HG02759 (cell line): ENCODE data around the gene PCDHA8.
"Not testable (repeated sequence)": the region's sequence is repeated elsewhere in the genome, so short reads cannot be mapped to it uniquely, and the experiment has no call there.

Experiments
- ATAC-seq: cut with Tn5 transposase; IDR thresholded peaks from one replicate; pipeline ENCODE4 v1.9.1; 2021; ENCODE audit warnings: mild to moderate bottlenecking, moderate library complexity; ENCODE audit not compliant: unreplicated experiment

PCDHA8 gene

GRCh38 chr5:140869555-140869886 lies 28.5 kb downstream of the PCDHA8 start:
- ATAC-seq, result no peak

DNA sequence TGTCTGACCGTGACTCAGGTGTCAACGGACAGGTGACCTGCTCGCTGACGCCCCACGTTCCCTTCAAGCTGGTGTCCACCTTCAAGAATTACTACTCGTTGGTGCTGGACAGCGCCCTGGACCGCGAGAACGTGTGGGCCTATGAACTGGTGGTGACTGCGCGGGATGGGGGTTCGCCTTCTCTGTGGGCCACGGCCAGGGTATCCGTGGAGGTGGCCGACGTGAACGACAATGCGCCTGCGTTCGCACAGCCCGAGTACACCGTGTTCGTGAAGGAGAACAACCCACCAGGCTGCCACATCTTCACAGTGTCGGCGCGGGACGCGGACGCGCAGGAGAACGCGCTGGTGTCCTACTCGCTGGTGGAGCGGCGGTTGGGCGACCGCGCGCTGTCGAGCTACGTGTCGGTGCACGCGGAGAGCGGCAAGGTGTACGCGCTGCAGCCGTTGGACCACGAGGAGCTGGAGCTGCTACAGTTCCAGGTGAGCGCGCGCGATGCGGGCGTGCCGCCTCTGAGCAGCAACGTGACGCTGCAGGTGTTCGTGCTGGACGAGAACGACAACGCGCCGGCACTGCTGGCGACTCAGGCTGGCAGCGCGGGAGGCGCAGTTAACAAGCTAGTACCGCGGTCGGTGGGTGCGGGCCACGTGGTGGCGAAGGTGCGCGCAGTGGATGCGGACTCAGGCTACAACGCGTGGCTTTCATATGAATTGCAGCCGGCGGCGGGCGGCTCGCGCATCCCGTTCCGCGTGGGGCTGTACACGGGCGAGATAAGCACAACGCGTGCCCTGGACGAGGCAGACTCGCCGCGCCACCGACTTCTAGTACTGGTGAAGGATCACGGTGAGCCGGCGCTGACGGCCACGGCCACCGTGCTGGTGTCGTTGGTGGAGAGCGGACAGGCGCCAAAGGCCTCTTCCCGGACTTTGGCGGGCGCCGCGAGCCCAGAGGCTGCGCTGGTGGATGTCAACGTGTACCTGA lies 29.5 kb downstream of the PCDHA8 start:
- no peak for ATAC-seq

GRCh38 chr5:140875085-140876065 lies 34.4 kb downstream of the PCDHA8 start, which contains the start of gene PCDHA12:
Gene PCDHA12, plus strand, starts transcription at chr5:140875308. Its CDS starts 165 bp downstream, at chr5:140875473.
- no peak for ATAC-seq

DNA sequence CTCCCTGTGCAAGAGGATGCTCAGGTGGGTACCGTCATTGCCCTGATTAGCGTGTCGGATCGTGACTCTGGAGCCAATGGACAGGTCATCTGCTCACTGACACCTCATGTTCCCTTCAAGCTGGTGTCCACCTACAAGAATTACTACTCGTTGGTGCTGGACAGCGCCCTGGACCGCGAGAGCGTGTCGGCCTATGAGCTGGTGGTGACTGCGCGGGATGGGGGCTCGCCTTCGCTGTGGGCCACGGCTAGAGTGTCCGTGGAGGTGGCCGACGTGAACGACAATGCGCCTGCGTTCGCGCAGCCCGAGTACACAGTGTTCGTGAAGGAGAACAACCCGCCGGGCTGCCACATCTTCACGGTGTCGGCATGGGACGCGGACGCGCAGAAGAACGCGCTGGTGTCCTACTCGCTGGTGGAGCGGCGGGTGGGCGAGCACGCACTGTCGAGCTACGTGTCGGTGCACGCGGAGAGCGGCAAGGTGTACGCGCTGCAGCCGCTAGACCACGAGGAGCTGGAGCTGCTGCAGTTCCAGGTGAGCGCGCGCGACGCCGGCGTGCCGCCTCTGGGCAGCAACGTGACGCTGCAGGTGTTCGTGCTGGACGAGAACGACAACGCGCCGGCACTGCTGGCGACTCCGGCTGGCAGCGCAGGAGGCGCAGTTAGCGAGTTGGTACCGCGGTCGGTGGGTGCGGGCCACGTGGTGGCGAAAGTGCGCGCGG lies 35.7 kb downstream of the PCDHA8 start:
- ATAC-seq, result not testable (repeated sequence)

DNA sequence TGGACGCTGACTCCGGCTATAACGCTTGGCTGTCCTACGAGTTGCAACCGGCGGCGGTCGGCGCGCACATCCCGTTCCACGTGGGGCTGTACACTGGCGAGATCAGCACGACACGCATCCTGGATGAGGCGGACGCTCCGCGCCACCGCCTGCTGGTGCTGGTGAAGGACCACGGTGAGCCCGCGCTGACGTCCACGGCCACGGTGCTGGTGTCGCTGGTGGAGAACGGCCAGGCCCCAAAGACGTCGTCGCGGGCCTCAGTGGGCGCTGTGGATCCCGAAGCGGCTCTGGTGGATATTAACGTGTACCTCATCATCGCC lies 36.2 kb downstream of the PCDHA8 start:
- no peak for ATAC-seq

DNA sequence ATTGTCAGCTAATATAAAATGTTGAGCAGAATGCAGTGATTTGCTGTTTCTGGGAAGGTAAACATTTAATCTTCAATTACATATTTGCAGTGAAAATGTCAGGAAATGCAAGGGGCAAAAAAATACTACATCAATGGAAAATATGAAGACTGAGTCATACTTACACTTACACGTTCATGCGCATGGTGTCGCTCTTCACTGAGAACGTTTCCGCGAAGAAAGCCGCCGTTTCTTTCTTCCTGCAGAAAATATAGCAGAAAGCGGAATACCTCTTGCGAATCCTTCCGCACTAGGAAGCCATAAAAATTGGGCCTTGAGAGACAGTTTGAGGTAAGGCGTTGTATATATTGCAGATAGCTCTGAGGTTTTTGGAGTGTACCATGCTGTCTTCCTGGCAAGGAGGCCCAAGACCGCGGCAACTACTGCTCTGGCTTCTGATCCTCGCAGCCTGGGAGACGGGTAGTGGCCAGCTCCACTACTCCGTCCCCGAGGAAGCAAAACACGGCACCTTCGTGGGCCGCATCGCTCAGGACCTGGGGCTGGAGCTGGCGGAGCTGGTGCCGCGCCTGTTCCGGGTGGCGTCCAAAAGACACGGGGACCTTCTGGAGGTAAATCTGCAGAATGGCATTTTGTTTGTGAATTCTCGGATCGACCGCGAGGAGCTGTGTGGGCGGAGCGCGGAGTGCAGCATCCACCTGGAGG lies 41.1 kb downstream of the PCDHA8 start, which contains the start of gene PCDHA13:
Gene PCDHA13, plus strand, starts transcription at position 236 of the 702 bp plus-strand sequence. Its CDS starts 145 bp downstream, at position 381.
- no peak for ATAC-seq

DNA sequence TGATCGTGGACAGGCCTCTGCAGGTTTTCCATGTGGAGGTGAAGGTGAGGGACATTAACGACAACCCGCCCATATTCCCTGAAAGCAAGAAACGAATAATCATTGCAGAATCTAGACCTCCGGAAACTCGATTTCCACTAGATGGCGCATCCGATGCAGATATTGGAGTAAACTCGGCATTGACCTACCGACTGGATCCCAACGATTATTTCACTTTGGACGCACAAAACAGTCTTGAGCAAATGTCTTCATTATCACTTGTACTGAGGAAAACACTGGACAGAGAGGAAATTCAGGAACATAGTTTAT lies 41.6 kb downstream of the PCDHA8 start:
- no peak for ATAC-seq

DNA sequence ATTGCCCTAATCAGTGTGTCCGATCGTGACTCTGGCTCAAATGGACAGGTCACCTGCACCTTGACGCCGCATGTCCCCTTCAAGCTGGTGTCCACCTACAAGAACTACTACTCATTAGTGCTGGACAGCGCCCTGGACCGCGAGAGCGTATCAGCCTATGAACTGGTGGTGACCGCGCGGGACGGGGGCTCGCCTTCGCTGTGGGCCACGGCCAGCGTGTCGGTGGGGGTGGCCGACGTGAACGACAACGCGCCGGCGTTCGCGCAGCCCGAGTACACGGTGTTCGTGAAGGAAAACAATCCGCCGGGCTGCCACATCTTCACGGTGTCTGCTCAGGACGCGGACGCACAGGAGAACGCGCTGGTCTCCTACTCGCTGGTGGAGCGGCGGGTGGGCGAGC lies 42.4 kb downstream of the PCDHA8 start:
- ATAC-seq, result no peak

DNA sequence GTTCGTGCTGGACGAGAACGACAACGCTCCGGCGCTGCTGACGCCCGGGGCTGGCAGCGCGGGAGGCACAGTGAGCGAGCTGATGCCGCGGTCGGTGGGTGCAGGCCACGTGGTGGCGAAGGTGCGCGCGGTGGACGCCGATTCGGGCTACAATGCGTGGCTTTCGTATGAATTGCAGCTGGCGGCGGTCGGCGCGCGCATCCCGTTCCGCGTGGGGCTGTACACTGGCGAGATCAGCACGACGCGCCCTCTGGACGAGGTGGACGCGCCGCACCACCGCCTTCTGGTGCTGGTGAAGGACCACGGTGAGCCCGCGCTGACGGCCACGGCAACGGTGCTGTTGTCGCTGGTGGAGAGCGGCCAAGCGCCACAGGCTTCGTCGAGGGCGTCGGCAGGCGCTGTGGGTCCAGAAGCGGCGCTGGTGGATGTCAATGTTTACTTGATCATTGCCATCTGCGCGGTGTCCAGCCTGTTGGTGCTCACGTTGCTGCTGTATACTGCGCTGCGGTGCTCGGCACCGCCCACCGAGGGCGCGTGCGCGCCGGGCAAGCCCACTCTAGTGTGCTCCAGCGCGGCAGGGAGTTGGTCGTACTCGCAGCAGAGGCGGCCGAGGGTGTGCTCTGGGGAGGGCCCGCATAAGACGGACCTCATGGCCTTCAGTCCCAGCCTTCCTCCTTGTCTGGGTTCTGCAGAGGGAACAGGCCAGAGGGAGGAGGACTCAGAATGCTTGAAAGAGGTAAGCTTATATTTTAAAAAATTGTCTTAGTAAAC lies 43.1 kb downstream of the PCDHA8 start:
- no peak for ATAC-seq
